CD4-positive, CD25-positive, alpha-beta regulatory T cell (primary cell): ENCODE data around the gene MAPK8IP2. TPM values are rescaled to one million over a fixed set of nuclear protein-coding genes. Genes with fewer than 3 reads are reported as not detected.
"Not testable (repeated sequence)": the region's sequence is repeated elsewhere in the genome, so short reads cannot be mapped to it uniquely, and the experiment has no call there.

ENCODE experiments used
- ATAC-seq, 2 donors: fragments of 150-1000 bp; cut with Tn5 transposase; one replicate each; pipeline ENCODE4 v1.10.0; 2021; ENCODE audit warnings: low read depth in 2 of 2, moderate number of reproducible peaks in 2 of 2, moderate library complexity in 1 of 2
- DNase-seq, 3 donors: peaks; one replicate each; pipeline versions ENCODE4 v3.0.0 to v3.0.0-alpha.2; 2012 to 2022; ENCODE audit warnings: mixed read lengths in 1 of 3
- H3K27ac ChIP-seq: one replicate; pipeline ENCODE4 v1.7.0; 2013; ENCODE audit warnings: mild to moderate bottlenecking, low read length; ENCODE audit not compliant: insufficient read depth, poor library complexity, severe bottlenecking
- H3K27me3 ChIP-seq: one replicate; pipeline ENCODE4 v1.7.0; 2013; ENCODE audit warnings: low read length; ENCODE audit not compliant: control insufficient read depth, insufficient read depth
- H3K36me3 ChIP-seq: one replicate; pipeline ENCODE4 v1.7.0; 2013; ENCODE audit warnings: mild to moderate bottlenecking, low read length, moderate library complexity; ENCODE audit not compliant: control insufficient read depth, insufficient read depth
- H3K4me1 ChIP-seq: 2 replicates; pipeline ENCODE4 v1.7.0; 2013; ENCODE audit warnings: mild to moderate bottlenecking, low read length; ENCODE audit not compliant: insufficient read depth, control insufficient read depth, poor library complexity, severe bottlenecking
- H3K4me3 ChIP-seq: one replicate; pipeline ENCODE4 v1.7.0; 2013; ENCODE audit warnings: low read depth, mild to moderate bottlenecking, low read length, moderate library complexity
- H3K9me3 ChIP-seq, 2 experiments: 1 replicate in 1 of 2; 2 replicates in 1 of 2; pipeline ENCODE4 v1.7.0; 2013; ENCODE audit warnings: low read length in 2 of 2, mild to moderate bottlenecking in 1 of 2, moderate library complexity in 1 of 2; ENCODE audit not compliant: control insufficient read depth in 2 of 2
- H3K27ac Mint-ChIP-seq, 3 donors: one replicate each; pipeline ENCODE4 v1.8.0; 2020 to 2022; ENCODE audit warnings: mild to moderate bottlenecking in 3 of 3, mixed read lengths in 3 of 3, moderate library complexity in 2 of 3
- H3K27me3 Mint-ChIP-seq: one replicate; pipeline ENCODE4 v1.8.0; 2022; ENCODE audit warnings: mild to moderate bottlenecking, mixed read lengths
- H3K36me3 Mint-ChIP-seq: one replicate; pipeline ENCODE4 v1.8.0; 2020; ENCODE audit warnings: mixed read lengths
- H3K4me1 Mint-ChIP-seq, 4 donors: one replicate each; pipeline ENCODE4 v1.8.0; 2020 to 2022; ENCODE audit warnings: mixed read lengths in 4 of 4, mild to moderate bottlenecking in 1 of 4
- H3K4me3 Mint-ChIP-seq, 4 donors: one replicate each; pipeline ENCODE4 v1.8.0; 2020 to 2022; ENCODE audit warnings: mild to moderate bottlenecking in 4 of 4, mixed read lengths in 4 of 4, moderate library complexity in 3 of 4
- H3K9me3 Mint-ChIP-seq, 7 donors: one replicate each; pipeline ENCODE4 v1.8.0; 2020 to 2022; ENCODE audit warnings: mixed read lengths in 7 of 7, mild to moderate bottlenecking in 3 of 7, moderate library complexity in 2 of 7
- polyA plus RNA-seq, 4 donors: library from polyadenylated mRNA; unstranded; fragments of 300-500 nt; fragmentation: Illumina TruSeq; gene quantifications; one replicate each; pipeline ENCODE4 v1.2.3, GENCODE V29; 2021
- total RNA-seq: library from RNA; stranded (reverse); gene quantifications from one replicate; pipeline ENCODE4 v1.2.3, GENCODE V29; 2022

MAPK8IP2 gene
- total and polyA plus RNA-seq, 5 donors from 2014 or later: 0.30 TPM; not detected in 4

DNA sequence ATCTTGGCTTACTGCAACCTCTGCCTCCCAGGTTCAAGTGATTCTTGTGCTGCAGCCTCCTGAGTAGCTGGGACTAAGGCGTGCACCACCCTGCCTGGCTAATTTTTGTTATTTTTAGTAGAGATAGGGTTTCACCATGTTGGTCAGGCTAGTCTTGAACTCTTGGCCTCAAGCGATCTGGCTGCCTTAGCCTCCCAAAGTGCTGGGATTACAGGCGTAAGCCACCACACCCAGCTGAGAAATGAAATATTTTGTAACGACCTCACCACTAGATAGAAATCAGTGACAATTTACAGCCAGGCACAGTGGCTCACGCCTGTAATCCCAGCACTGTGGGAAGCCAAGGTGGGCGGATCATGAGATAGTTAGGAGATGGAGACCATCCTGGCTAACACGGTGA, 59.1 kb downstream of the MAPK8IP2 start:
- H3K9me3 Mint-ChIP-seq, H3K36me3 Mint-ChIP-seq: not testable (repeated sequence)

DNA sequence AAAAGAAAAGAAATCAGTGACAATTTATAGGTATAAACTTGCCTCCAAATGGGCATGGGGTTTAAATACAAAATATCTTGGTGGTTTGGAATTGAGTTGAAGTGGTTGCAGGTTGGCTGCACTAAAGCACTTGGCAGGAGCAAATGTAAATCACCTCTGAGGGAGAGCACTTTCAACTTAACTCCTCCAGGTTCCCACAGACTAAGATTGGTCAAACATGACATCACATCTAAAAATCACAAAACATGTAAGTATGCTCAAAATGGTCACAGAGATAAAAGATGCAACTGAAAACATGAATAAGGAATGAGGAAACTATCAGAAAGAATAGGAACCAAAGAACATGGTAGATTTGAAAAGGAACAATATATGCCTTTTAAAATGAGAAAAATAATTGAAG, 59.7 kb downstream of the MAPK8IP2 start:
- Mint-ChIP-seq H3K27me3 (peaks cover 43% of the 10 kb centered on the region), H3K9me3 (peaks cover 0 to 4% (median 0%) of the 10 kb centered on the region in 7 donors), H3K36me3 (no peaks in the 10 kb centered on the region), H3K4me3 (no peak overlapping the region), H3K4me1 (no peaks in the 10 kb centered on the region), H3K27ac (no peak overlapping the region)
- DNase-seq (no peak), ATAC-seq (no peak)
- H3K4me1 ChIP-seq: no peaks in the 10 kb centered on the region
- H3K27ac ChIP-seq: no peak overlapping the region
- H3K9me3 ChIP-seq: no peaks in the 10 kb centered on the region
- H3K36me3 ChIP-seq: no peaks in the 10 kb centered on the region
- no peak overlapping the region for H3K4me3 ChIP-seq
- no peaks in the 10 kb centered on the region for H3K27me3 ChIP-seq

More for the DNA sequence above, 59.1 kb downstream of the MAPK8IP2 start:
- H3K9me3 ChIP-seq, H3K4me3 Mint-ChIP-seq, ATAC-seq, H3K4me1 Mint-ChIP-seq, H3K27me3 ChIP-seq, H3K27ac Mint-ChIP-seq, H3K4me3 ChIP-seq, DNase-seq, H3K4me1 ChIP-seq, H3K27ac ChIP-seq, H3K36me3 ChIP-seq: not testable (repeated sequence)
- peaks cover 43% of the 10 kb centered on the region for H3K27me3 Mint-ChIP-seq

Other genes with a start within 250 kb of the MAPK8IP2 start
- gene SBF1, start 125.8 kb upstream of the MAPK8IP2 start, total RNA-seq: 220 TPM
- 10 to 100 TPM; 16.2 to 29.7 (median 17.6) TPM for gene SBF1, start 125.8 kb upstream of the MAPK8IP2 start, polyA plus RNA-seq
- 1.9 TPM for gene ADM2, start 119.2 kb upstream of the MAPK8IP2 start, total RNA-seq
- gene ADM2, start 119.2 kb upstream of the MAPK8IP2 start, polyA plus RNA-seq: under 1 TPM; 0.06 to 0.95 (median 0.28) TPM
- not detected for gene MIOX, start 113.9 kb upstream of the MAPK8IP2 start, total RNA-seq
- gene MIOX, start 113.9 kb upstream of the MAPK8IP2 start, polyA plus RNA-seq: not detected
- 113 TPM for gene LMF2, start 93.1 kb upstream of the MAPK8IP2 start, total RNA-seq
- 10 to 100 TPM; 21.5 to 24.2 (median 21.7) TPM for gene LMF2, start 93.1 kb upstream of the MAPK8IP2 start, polyA plus RNA-seq
- 112 TPM for gene NCAPH2, start 92.6 kb upstream of the MAPK8IP2 start, total RNA-seq
- gene NCAPH2, start 92.6 kb upstream of the MAPK8IP2 start, polyA plus RNA-seq: 10 to 100 TPM; 35.8 to 43.6 (median 39.8) TPM
- gene SCO2, start 75.2 kb upstream of the MAPK8IP2 start, total RNA-seq: 14.6 TPM
- gene SCO2, start 75.2 kb upstream of the MAPK8IP2 start, polyA plus RNA-seq: 10 to 100 TPM in 1 of 4 donors, 1 to 10 TPM in 3; 6.4 to 10.4 (median 7.7) TPM
- 46.9 TPM for gene TYMP, start 70.8 kb upstream of the MAPK8IP2 start, total RNA-seq
- gene TYMP, start 70.8 kb upstream of the MAPK8IP2 start, polyA plus RNA-seq: 10 to 100 TPM; 29.2 to 65.2 (median 44.4) TPM
- gene KLHDC7B, start 54.9 kb upstream of the MAPK8IP2 start, total RNA-seq: 5.9 TPM
- gene KLHDC7B, start 54.9 kb upstream of the MAPK8IP2 start, polyA plus RNA-seq: 10 to 100 TPM in 1 of 4 donors, 1 to 10 TPM in 3; 5.6 to 11.7 (median 8.4) TPM
- gene SYCE3, start 37.9 kb upstream of the MAPK8IP2 start, total RNA-seq: not detected
- gene SYCE3, start 37.9 kb upstream of the MAPK8IP2 start, polyA plus RNA-seq: not detected
- gene CPT1B, start 22.4 kb upstream of the MAPK8IP2 start, total RNA-seq: 71.8 TPM
- gene CPT1B, start 22.4 kb upstream of the MAPK8IP2 start, polyA plus RNA-seq: under 1 TPM in 3 of 4 donors, not detected in 1; 0.25 to 0.76 (median 0.27) TPM
- gene CHKB, start 17.9 kb upstream of the MAPK8IP2 start, total RNA-seq: 162 TPM
- 10 to 100 TPM; 39.8 to 51.7 (median 43.4) TPM for gene CHKB, start 17.9 kb upstream of the MAPK8IP2 start, polyA plus RNA-seq
- 81.3 TPM for gene ARSA, start 27.4 kb downstream of the MAPK8IP2 start, total RNA-seq
- 10 to 100 TPM in 3 of 4 donors, 1 to 10 TPM in 1; 8.0 to 11.3 (median 10.5) TPM for gene ARSA, start 27.4 kb downstream of the MAPK8IP2 start, polyA plus RNA-seq
- 0.67 TPM for gene SHANK3, start 72.0 kb downstream of the MAPK8IP2 start, total RNA-seq
- not detected for gene SHANK3, start 72.0 kb downstream of the MAPK8IP2 start, polyA plus RNA-seq
- not detected for gene ACR, start 137.4 kb downstream of the MAPK8IP2 start, total RNA-seq
- not detected for gene ACR, start 137.4 kb downstream of the MAPK8IP2 start, polyA plus RNA-seq
- 45.3 TPM for gene RABL2B, start 182.8 kb downstream of the MAPK8IP2 start, total RNA-seq
- 10 to 100 TPM; 14.8 to 23.3 (median 21.1) TPM for gene RABL2B, start 182.8 kb downstream of the MAPK8IP2 start, polyA plus RNA-seq